ENCODE results near the gene RGS11.

The RGS11 gene

GRCh38 chr16:322476-323143 lies 46.9 kb upstream of the RGS11 start:
- H3K4me3 ChIP-seq (ENCODE audit: low read length): no peak overlapping the region
- H3K9me3 ChIP-seq (ENCODE audit: control insufficient read depth, insufficient read depth, low read length): no peaks in the 10 kb centered on the region
- H3K4me2 ChIP-seq (ENCODE audit: low read length): no peak overlapping the region
- peaks cover 6% of the 10 kb centered on the region for H3K36me3 ChIP-seq (ENCODE audit: control insufficient read depth, low read length)
- H3K27me3 ChIP-seq (ENCODE audit: control insufficient read depth, low read length): no peaks in the 10 kb centered on the region
- peaks cover 17% of the 10 kb centered on the region for H4K20me1 ChIP-seq (ENCODE audit: control insufficient read depth, insufficient read depth, low read depth, low read length)
- H3K79me2 ChIP-seq (ENCODE audit: control insufficient read depth, low read length): peaks cover 82% of the 10 kb centered on the region
- peaks cover 34% of the 10 kb centered on the region for H3K4me1 ChIP-seq (ENCODE audit: control insufficient read depth, low read length)
- no peaks in the 10 kb centered on the region for H3F3A ChIP-seq (ENCODE audit: control insufficient read depth, insufficient read depth)
- H3K9me2 ChIP-seq (replicated peaks; ENCODE audit: control insufficient read depth, low read length): no peaks in the 10 kb centered on the region
- no peak for TF ChIP-seq CTCF (IDR thresholded peaks at IDR 0.05; ENCODE audit: low read depth, low read length, poor library complexity, severe bottlenecking)
- no peak for TF ChIP-seq EZH2phosphoT487 (IDR thresholded peaks at IDR 0.05; ENCODE audit: borderline replicate concordance, low read length)
- H3K27ac ChIP-seq (ENCODE audit: low read depth, low read length): no peak overlapping the region

GRCh38 chr16:321532-321931 lies 45.8 kb upstream of the RGS11 start:
- H3F3A ChIP-seq (ENCODE audit: control insufficient read depth, insufficient read depth): no peaks in the 10 kb centered on the region
- H4K20me1 ChIP-seq (ENCODE audit: control insufficient read depth, insufficient read depth, low read depth, low read length): peaks cover 17% of the 10 kb centered on the region

GRCh38 chr16:320206-320605 lies 44.5 kb upstream of the RGS11 start:
- Histone ChIP-seq H3F3A (ENCODE audit: control insufficient read depth, insufficient read depth) (no peaks in the 10 kb centered on the region), H3K4me1 (ENCODE audit: control insufficient read depth, low read length) (peaks cover 19% of the 10 kb centered on the region), H4K20me1 (ENCODE audit: control insufficient read depth, insufficient read depth, low read depth, low read length) (peaks cover 11% of the 10 kb centered on the region), H3K79me2 (ENCODE audit: control insufficient read depth, low read length) (peaks cover 83% of the 10 kb centered on the region), H3K4me3 (ENCODE audit: low read length) (no peak overlapping the region), H3K4me2 (ENCODE audit: low read length) (no peak overlapping the region), H3K9me2 (replicated peaks; ENCODE audit: control insufficient read depth, low read length) (no peaks in the 10 kb centered on the region), H3K9me3 (ENCODE audit: control insufficient read depth, insufficient read depth, low read length) (no peaks in the 10 kb centered on the region), H3K27me3 (ENCODE audit: control insufficient read depth, low read length) (no peaks in the 10 kb centered on the region), H3K27ac (ENCODE audit: low read depth, low read length) (no peak overlapping the region), H3K36me3 (ENCODE audit: control insufficient read depth, low read length) (peaks cover 6% of the 10 kb centered on the region)
- TF ChIP-seq EZH2phosphoT487 (IDR thresholded peaks at IDR 0.05; ENCODE audit: borderline replicate concordance, low read length) (no peak), CTCF (IDR thresholded peaks at IDR 0.05; ENCODE audit: low read depth, low read length, poor library complexity, severe bottlenecking) (no peak)

More at GRCh38 chr16:321532-321931, 45.8 kb upstream of the RGS11 start:
- Histone ChIP-seq H3K9me2 (replicated peaks; ENCODE audit: control insufficient read depth, low read length) (no peaks in the 10 kb centered on the region), H3K4me2 (ENCODE audit: low read length) (no peak overlapping the region), H3K4me1 (ENCODE audit: control insufficient read depth, low read length) (peaks cover 27% of the 10 kb centered on the region), H3K27me3 (ENCODE audit: control insufficient read depth, low read length) (no peaks in the 10 kb centered on the region), H3K9me3 (ENCODE audit: control insufficient read depth, insufficient read depth, low read length) (no peaks in the 10 kb centered on the region), H3K79me2 (ENCODE audit: control insufficient read depth, low read length) (peaks cover 86% of the 10 kb centered on the region), H3K27ac (ENCODE audit: low read depth, low read length) (no peak overlapping the region), H3K4me3 (ENCODE audit: low read length) (no peak overlapping the region), H3K36me3 (ENCODE audit: control insufficient read depth, low read length) (peaks cover 6% of the 10 kb centered on the region)
- TF ChIP-seq EZH2phosphoT487 (IDR thresholded peaks at IDR 0.05; ENCODE audit: borderline replicate concordance, low read length) (no peak), CTCF (IDR thresholded peaks at IDR 0.05; ENCODE audit: low read depth, low read length, poor library complexity, severe bottlenecking) (no peak)

Data from DOHH2 (cell line).